Calu3 (cell line): ENCODE measurements around the gene EBP. TPM values are rescaled to one million over a fixed set of nuclear protein-coding genes. Genes with fewer than 3 reads are reported as not detected.

ENCODE experiments used
- BruUV-seq: library from RNA; stranded (reverse); fragments of 400-500 nt; replicated peaks from 2 replicates; lab custom pipeline; 2021; lab: Mats Ljungman, UMichigan
- CTCF ChIA-PET: fragments of 300-600 bp; sonication (Branson Sonifier 250); formaldehyde crosslinking; loops from one replicate; lab custom pipeline; 2022; ENCODE audit warnings: antibody characterized with exemption; lab: Charles Lee
- DNase-seq: peaks from one replicate; pipeline ENCODE4 v3.0.0; 2022
- H3K27ac Mint-ChIP-seq: one replicate; pipeline ENCODE4 v1.8.0; 2022; ENCODE audit warnings: mixed read lengths; ENCODE audit not compliant: unreplicated experiment
- H3K27me3 Mint-ChIP-seq: one replicate; pipeline ENCODE4 v1.8.0; 2022; ENCODE audit warnings: mixed read lengths; ENCODE audit not compliant: unreplicated experiment
- H3K36me3 Mint-ChIP-seq: one replicate; pipeline ENCODE4 v1.8.0; 2022; ENCODE audit warnings: mild to moderate bottlenecking, moderate library complexity, mixed read lengths; ENCODE audit not compliant: insufficient read depth, unreplicated experiment
- H3K4me1 Mint-ChIP-seq: one replicate; pipeline ENCODE4 v1.8.0; 2022; ENCODE audit warnings: mild to moderate bottlenecking, low read depth, mixed read lengths; ENCODE audit not compliant: unreplicated experiment
- H3K4me3 Mint-ChIP-seq: one replicate; pipeline ENCODE4 v1.8.0; 2022; ENCODE audit warnings: mild to moderate bottlenecking, low read depth, moderate library complexity, mixed read lengths; ENCODE audit not compliant: unreplicated experiment
- H3K9me3 Mint-ChIP-seq: one replicate; pipeline ENCODE4 v1.8.0; 2022; ENCODE audit warnings: low read depth, mixed read lengths; ENCODE audit not compliant: unreplicated experiment
- intact Hi-C: fragments of 100-400 bp; cut with micrococcal nuclease; formaldehyde crosslinking; loops from one replicate; pipeline ENCODE4 v1.10.0; 2022; ENCODE audit not compliant: unreplicated experiment
- total RNA-seq: library from RNA; stranded (reverse); gene quantifications from 2 replicates; pipeline ENCODE4 v1.2.3, GENCODE V29; 2022
- TF ChIP-seq, protein P1 (sequence below): fragments of 200-600 bp; IDR thresholded peaks from one replicate; pipeline ENCODE4 v1.8.0; 2022; ENCODE audit warnings: antibody characterized with exemption; ENCODE audit not compliant: unreplicated experiment

The EBP gene
- total RNA-seq, 1 experiment from 2014 or later: 186 TPM

DNA sequence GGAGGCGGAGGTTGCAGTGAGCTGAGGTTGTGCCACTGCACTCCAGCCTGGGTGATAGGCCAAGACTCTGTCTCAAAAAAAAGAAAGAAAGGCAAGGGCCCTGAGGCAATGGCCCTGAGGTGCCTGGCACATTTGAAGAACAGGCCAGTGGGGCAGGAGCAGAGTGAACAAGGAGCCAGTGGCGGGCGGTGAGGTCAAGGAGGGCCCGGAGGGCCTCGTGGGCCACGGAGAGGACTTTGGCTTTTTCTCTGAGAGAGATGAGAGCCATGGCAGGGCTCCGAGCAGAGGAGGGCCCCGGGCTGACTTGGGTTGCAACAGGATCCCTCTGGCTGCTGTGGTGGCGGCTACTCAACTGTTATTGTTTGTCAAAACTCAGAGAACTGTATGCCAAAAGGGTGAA, 32.3 kb upstream of the EBP start:
- TF ChIP-seq, protein P1, sequence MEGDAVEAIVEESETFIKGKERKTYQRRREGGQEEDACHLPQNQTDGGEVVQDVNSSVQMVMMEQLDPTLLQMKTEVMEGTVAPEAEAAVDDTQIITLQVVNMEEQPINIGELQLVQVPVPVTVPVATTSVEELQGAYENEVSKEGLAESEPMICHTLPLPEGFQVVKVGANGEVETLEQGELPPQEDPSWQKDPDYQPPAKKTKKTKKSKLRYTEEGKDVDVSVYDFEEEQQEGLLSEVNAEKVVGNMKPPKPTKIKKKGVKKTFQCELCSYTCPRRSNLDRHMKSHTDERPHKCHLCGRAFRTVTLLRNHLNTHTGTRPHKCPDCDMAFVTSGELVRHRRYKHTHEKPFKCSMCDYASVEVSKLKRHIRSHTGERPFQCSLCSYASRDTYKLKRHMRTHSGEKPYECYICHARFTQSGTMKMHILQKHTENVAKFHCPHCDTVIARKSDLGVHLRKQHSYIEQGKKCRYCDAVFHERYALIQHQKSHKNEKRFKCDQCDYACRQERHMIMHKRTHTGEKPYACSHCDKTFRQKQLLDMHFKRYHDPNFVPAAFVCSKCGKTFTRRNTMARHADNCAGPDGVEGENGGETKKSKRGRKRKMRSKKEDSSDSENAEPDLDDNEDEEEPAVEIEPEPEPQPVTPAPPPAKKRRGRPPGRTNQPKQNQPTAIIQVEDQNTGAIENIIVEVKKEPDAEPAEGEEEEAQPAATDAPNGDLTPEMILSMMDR: no peak
- peaks cover 29% of the 10 kb centered on the region for H3K4me1 Mint-ChIP-seq
- intact Hi-C loops: no loop called here
- H3K4me3 Mint-ChIP-seq: no peak overlapping the region
- DNase-seq: no peak
- BruUV-seq: no TSS peak
- peaks cover 21% of the 10 kb centered on the region for H3K36me3 Mint-ChIP-seq
- CTCF ChIA-PET: no interaction called here
- peak overlapping the region; percentile 98 for H3K27ac Mint-ChIP-seq
- no peaks in the 10 kb centered on the region for H3K27me3 Mint-ChIP-seq
- H3K9me3 Mint-ChIP-seq: no peaks in the 10 kb centered on the region

DNA sequence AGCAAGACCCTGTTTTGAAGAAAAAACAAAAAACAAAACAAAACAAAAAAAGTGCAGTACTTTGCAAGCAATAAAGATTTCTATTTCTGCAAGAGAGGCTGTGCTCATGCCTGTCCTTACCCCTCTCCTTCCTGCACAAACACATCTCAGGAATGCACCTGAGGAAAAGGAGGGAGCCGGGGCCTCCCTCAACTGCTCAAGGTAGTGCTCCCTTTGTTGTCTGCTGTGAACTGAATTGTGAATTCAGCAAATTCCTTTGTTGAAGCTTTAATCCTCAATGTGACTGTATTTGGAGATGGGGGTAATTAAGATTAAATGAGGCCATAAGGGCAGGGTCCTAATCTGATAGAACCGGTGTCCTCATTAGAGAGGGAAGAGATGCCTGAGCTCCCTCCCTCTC, 31.7 kb upstream of the EBP start:
- DNase-seq: no peak

DNA sequence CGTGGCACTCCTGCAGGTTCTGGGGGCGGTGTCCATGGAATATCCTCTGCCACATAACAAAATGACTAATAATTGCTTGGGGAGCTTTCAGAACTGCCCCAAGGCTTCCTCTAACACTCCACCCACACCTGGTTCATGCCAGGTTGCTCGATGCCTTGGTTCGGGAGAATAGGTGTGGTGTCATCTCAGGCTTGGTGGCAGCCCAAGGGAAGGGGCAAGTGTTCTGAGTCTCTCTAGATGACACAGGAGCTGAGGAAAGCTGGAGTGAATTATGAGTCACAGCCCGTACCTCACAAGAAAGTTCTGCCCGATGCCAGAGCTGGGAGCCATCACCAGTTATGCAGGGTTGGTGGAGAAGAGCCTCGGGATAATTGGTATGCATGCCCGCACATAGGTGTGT, 30.9 kb upstream of the EBP start:
- BruUV-seq: no TSS peak
- Mint-ChIP-seq H3K27ac (no peak overlapping the region), H3K4me1 (peaks cover 29% of the 10 kb centered on the region), H3K9me3 (no peaks in the 10 kb centered on the region), H3K4me3 (no peak overlapping the region), H3K36me3 (peaks cover 21% of the 10 kb centered on the region), H3K27me3 (no peaks in the 10 kb centered on the region)
- intact Hi-C loops: no loop called here
- CTCF ChIA-PET: interaction anchor here (0.5 kb wide), 1 partner anchor 22 kb away, joined by 3 read pairs; no protein-coding TSS in a partner anchor
- TF ChIP-seq, protein P1: no peak
- no peak for DNase-seq

More for the DNA sequence above, 31.7 kb upstream of the EBP start:
- CTCF ChIA-PET: interaction anchor here (0.5 kb wide), 1 partner anchor 21 kb away, joined by 3 read pairs; no protein-coding TSS in a partner anchor
- intact Hi-C loops: no loop called here
- peaks cover 29% of the 10 kb centered on the region for H3K4me1 Mint-ChIP-seq
- peaks cover 21% of the 10 kb centered on the region for H3K36me3 Mint-ChIP-seq
- H3K27me3 Mint-ChIP-seq: no peaks in the 10 kb centered on the region
- no peak overlapping the region for H3K4me3 Mint-ChIP-seq
- H3K27ac Mint-ChIP-seq: no peak overlapping the region
- H3K9me3 Mint-ChIP-seq: no peaks in the 10 kb centered on the region
- BruUV-seq: no TSS peak
- TF ChIP-seq, protein P1: no peak

DNA sequence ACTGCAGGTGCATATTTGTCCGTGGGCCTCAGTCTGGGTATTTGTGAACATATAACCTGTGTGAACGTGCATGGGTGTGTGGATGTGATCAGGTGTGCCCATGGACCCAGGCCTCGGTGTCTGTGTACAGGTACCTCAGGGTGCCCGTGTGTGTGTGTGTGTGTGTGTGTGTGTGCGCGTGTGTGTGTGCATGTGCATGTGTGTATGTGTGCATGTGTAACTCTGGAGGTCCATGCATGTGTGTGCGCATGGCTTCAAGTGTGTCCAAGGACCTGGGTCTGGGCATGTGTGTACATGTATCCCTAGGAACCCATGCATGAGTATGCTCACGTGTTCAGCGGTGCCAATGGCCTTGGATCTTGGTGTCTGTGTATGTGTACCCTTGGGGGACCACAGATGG, 29.8 kb upstream of the EBP start:
- CTCF ChIA-PET: no interaction called here
- BruUV-seq: no TSS peak
- Mint-ChIP-seq H3K27ac (no peak overlapping the region), H3K4me1 (peaks cover 29% of the 10 kb centered on the region), H3K9me3 (no peaks in the 10 kb centered on the region), H3K36me3 (peaks cover 19% of the 10 kb centered on the region), H3K27me3 (no peaks in the 10 kb centered on the region), H3K4me3 (no peak overlapping the region)
- intact Hi-C loops: no loop called here
- TF ChIP-seq, protein P1: no peak
- DNase-seq: no peak
